Prostate gland (tissue), 2 donors: ENCODE results near the gene PTK6.

Experiments used
- CTCF ChIP-seq, 4 experiments: fragments of 200-600 bp in 2 of 4; fragments of 450-650 bp in 2 of 4; sonication (generic) in 2 of 4; IDR thresholded peaks; 1 replicate in 3 of 4; 2 replicates in 1 of 4; pipeline ENCODE4 v1.5.1; 2016 to 2019; ENCODE audit warnings: antibody characterized with exemption in 4 of 4, mild to moderate bottlenecking in 2 of 4, moderate library complexity in 2 of 4
- POLR2A ChIP-seq: fragments of 450-650 bp; IDR thresholded peaks from one replicate; pipeline ENCODE4 v1.6.1; 2016; ENCODE audit warnings: antibody characterized with exemption, mild to moderate bottlenecking

- TF ChIP-seq CTCF (IDR thresholded peaks at IDR 0.05) (no peak), POLR2A (no peak)
Observed at GRCh38 chr20:63544958-63545516, 7.9 kb upstream of the PTK6 start.
